ENCODE results near the gene NRXN3. TPM values are rescaled to one million over a fixed set of nuclear protein-coding genes. Genes with fewer than 3 reads are reported as not detected.

NRXN3 gene
- polyA plus RNA-seq, 1 donor (not counting 4 experiments of a cell fraction or from before 2014, with no cell fraction given): 0.89 TPM

- Histone ChIP-seq H4K20me1 (ENCODE audit: control insufficient read depth, extremely low read depth, insufficient read depth, low read length) (no peaks in the 10 kb centered on the region), H3K4me2 (ENCODE audit: control insufficient read depth, extremely low read depth, insufficient read depth, low read depth, low read length) (no peak overlapping the region), H3K79me2 (ENCODE audit: control insufficient read depth, insufficient read depth, low read length) (no peaks in the 10 kb centered on the region), H3K9me3 (ENCODE audit: control insufficient read depth, low read depth, low read length) (no peaks in the 10 kb centered on the region), H3K9ac (ENCODE audit: control insufficient read depth, extremely low read depth, insufficient read depth, low read length) (no peak overlapping the region), H3K4me3 (ENCODE audit: control insufficient read depth in 2 of 3, extremely low read depth in 1 of 3, insufficient read depth in 2 of 3, low read depth in 1 of 3, low read length in 3 of 3) (no peak overlapping the region), H3K27ac (ENCODE audit: control insufficient read depth, insufficient read depth, low read length) (no peak overlapping the region), H3K27me3 (ENCODE audit: control insufficient read depth, extremely low read depth, insufficient read depth, low read length) (no peaks in the 10 kb centered on the region), H3K9me1 (ENCODE audit: control insufficient read depth, extremely low read depth, insufficient read depth, low read length) (no peaks in the 10 kb centered on the region), H3K4me1 (ENCODE audit: control insufficient read depth, extremely low read depth, insufficient read depth, low read length) (no peaks in the 10 kb centered on the region), H3K36me3 (ENCODE audit: control insufficient read depth in 2 of 2, extremely low read depth in 1 of 2, insufficient read depth in 2 of 2, low read length in 2 of 2) (no peaks in the 10 kb centered on the region), H2AFZ (ENCODE audit: control insufficient read depth, low read length) (no peak overlapping the region)
- dilution Hi-C loops (cut with MboI; ENCODE audit: extremely low pct_ligation_motif_present, low sequenced_read_pairs): no loop called here
- TF ChIP-seq CTCF (optimal IDR thresholded peaks at IDR 0.05 in 1 of 3, IDR thresholded peaks at IDR 0.05 in 1 of 3, conservative IDR thresholded peaks at IDR 0.05 in 1 of 3; ENCODE audit: extremely low read depth in 1 of 3, insufficient read depth in 2 of 3, low read length in 3 of 3) (no peak), EZH2 (IDR thresholded peaks at IDR 0.05; ENCODE audit: low read length) (no peak)
- FAIRE-seq: no peak
- DNase-seq (ENCODE audit: low read depth, low spot score): no peak
Observed at GRCh38 chr14:78823035-78823434, 652.9 kb downstream of the NRXN3 start.

- no peaks in the 10 kb centered on the region for H4K20me1 ChIP-seq (ENCODE audit: control insufficient read depth, extremely low read depth, insufficient read depth, low read length)
- no peak for DNase-seq (ENCODE audit: low read depth, low spot score)
- no peak overlapping the region for H2AFZ ChIP-seq (ENCODE audit: control insufficient read depth, low read length)
- no peak overlapping the region for H3K9ac ChIP-seq (ENCODE audit: control insufficient read depth, extremely low read depth, insufficient read depth, low read length)
- no peak overlapping the region for H3K4me2 ChIP-seq (ENCODE audit: control insufficient read depth, extremely low read depth, insufficient read depth, low read depth, low read length)
- no peaks in the 10 kb centered on the region for H3K9me1 ChIP-seq (ENCODE audit: control insufficient read depth, extremely low read depth, insufficient read depth, low read length)
- no peak overlapping the region for H3K4me3 ChIP-seq (ENCODE audit: control insufficient read depth in 2 of 3, extremely low read depth in 1 of 3, insufficient read depth in 2 of 3, low read depth in 1 of 3, low read length in 3 of 3)
- dilution Hi-C loops (cut with MboI; ENCODE audit: extremely low pct_ligation_motif_present, low sequenced_read_pairs): no loop called here
- FAIRE-seq: no peak
- no peaks in the 10 kb centered on the region for H3K27me3 ChIP-seq (ENCODE audit: control insufficient read depth, extremely low read depth, insufficient read depth, low read length)
- no peaks in the 10 kb centered on the region for H3K9me3 ChIP-seq (ENCODE audit: control insufficient read depth, low read depth, low read length)
- no peaks in the 10 kb centered on the region for H3K79me2 ChIP-seq (ENCODE audit: control insufficient read depth, insufficient read depth, low read length)
- H3K4me1 ChIP-seq (ENCODE audit: control insufficient read depth, extremely low read depth, insufficient read depth, low read length): no peaks in the 10 kb centered on the region
- no peak overlapping the region for H3K27ac ChIP-seq (ENCODE audit: control insufficient read depth, insufficient read depth, low read length)
- no peaks in the 10 kb centered on the region for H3K36me3 ChIP-seq (ENCODE audit: control insufficient read depth in 2 of 2, extremely low read depth in 1 of 2, insufficient read depth in 2 of 2, low read length in 2 of 2)
- no peak for TF ChIP-seq CTCF (optimal IDR thresholded peaks at IDR 0.05 in 1 of 3, IDR thresholded peaks at IDR 0.05 in 1 of 3, conservative IDR thresholded peaks at IDR 0.05 in 1 of 3; ENCODE audit: extremely low read depth in 1 of 3, insufficient read depth in 2 of 3, low read length in 3 of 3)
- TF ChIP-seq EZH2 (IDR thresholded peaks at IDR 0.05; ENCODE audit: low read length): no peak
Observed at GRCh38 chr14:78823516-78823915, 653.3 kb downstream of the NRXN3 start.
